H9 (cell line): ENCODE data around the gene RNF141. TPM values are rescaled to one million over a fixed set of nuclear protein-coding genes. Genes with fewer than 3 reads are reported as not detected.
A peak's percentile ranks its signal among the peaks of the same experiment; 100 is the strongest.

Experiments
- DNase-seq: peaks from one replicate; pipeline ENCODE4 v3.0.0-alpha.2; 2017
- H2AFZ ChIP-seq: one replicate; pipeline ENCODE4 v1.6.1; 2013; ENCODE audit warnings: mild to moderate bottlenecking, low read length, control low read depth, moderate library complexity
- H2AK5ac ChIP-seq: 2 replicates; pipeline ENCODE4 v1.6.1; 2013; ENCODE audit warnings: low read length, control low read depth, mixed read lengths; ENCODE audit not compliant: insufficient read length
- H2BK120ac ChIP-seq: one replicate; pipeline ENCODE4 v1.6.1; 2013; ENCODE audit warnings: low read depth, mild to moderate bottlenecking, low read length, control low read depth, inconsistent platforms; ENCODE audit not compliant: poor library complexity, severe bottlenecking
- H2BK12ac ChIP-seq: 2 replicates; pipeline ENCODE4 v1.6.1; 2013; ENCODE audit warnings: low read length, control low read depth, mixed read lengths, low read depth; ENCODE audit not compliant: insufficient read length
- H2BK15ac ChIP-seq: 2 replicates; pipeline ENCODE4 v1.6.1; 2013; ENCODE audit warnings: low read depth, low read length, control low read depth
- H2BK20ac ChIP-seq: one replicate; pipeline ENCODE4 v1.6.1; 2013; ENCODE audit warnings: low read depth, mild to moderate bottlenecking, low read length, control low read depth, inconsistent platforms; ENCODE audit not compliant: poor library complexity, severe bottlenecking
- H2BK5ac ChIP-seq: 2 replicates; pipeline ENCODE4 v1.6.1; 2013; ENCODE audit warnings: low read length, control low read depth, mixed read lengths; ENCODE audit not compliant: insufficient read length
- H3K14ac ChIP-seq: 2 replicates; pipeline ENCODE4 v1.6.1; 2013; ENCODE audit warnings: low read length, control low read depth; ENCODE audit not compliant: insufficient read depth
- H3K18ac ChIP-seq: 2 replicates; pipeline ENCODE4 v1.6.1; 2013; ENCODE audit warnings: low read depth, mild to moderate bottlenecking, mixed read lengths, low read length, control low read depth; ENCODE audit not compliant: insufficient read length
- H3K23ac ChIP-seq: 2 replicates; pipeline ENCODE4 v1.6.1; 2013; ENCODE audit warnings: low read length, control low read depth, mixed read lengths, low read depth; ENCODE audit not compliant: insufficient read length
- H3K23me2 ChIP-seq: 2 replicates; pipeline ENCODE4 v1.6.1; 2013; ENCODE audit warnings: low read depth, mild to moderate bottlenecking, mixed read lengths, low read length, control low read depth; ENCODE audit not compliant: insufficient read length, poor library complexity, severe bottlenecking
- H3K27ac ChIP-seq: 2 replicates; pipeline ENCODE4 v1.5.1; 2013; ENCODE audit warnings: low read length, control low read depth, mixed read lengths, low read depth; ENCODE audit not compliant: insufficient read length
- H3K27me3 ChIP-seq: 2 replicates; pipeline ENCODE4 v1.6.1; 2013; ENCODE audit warnings: low read length, control low read depth, inconsistent platforms; ENCODE audit not compliant: insufficient read depth
- H3K4ac ChIP-seq: 2 replicates; pipeline ENCODE4 v1.6.1; 2013; ENCODE audit warnings: low read depth, mild to moderate bottlenecking, control low read depth, inconsistent platforms, low read length, moderate library complexity
- H3K4me1 ChIP-seq: 2 replicates; pipeline ENCODE4 v1.6.1; 2013; ENCODE audit warnings: low read length, control low read depth, inconsistent platforms; ENCODE audit not compliant: insufficient read depth
- H3K4me2 ChIP-seq: 2 replicates; pipeline ENCODE4 v1.6.1; 2013; ENCODE audit warnings: low read length, control low read depth, mixed read lengths; ENCODE audit not compliant: insufficient read length, insufficient read depth
- H3K56ac ChIP-seq: 2 replicates; pipeline ENCODE4 v1.6.1; 2013; ENCODE audit warnings: low read depth, mild to moderate bottlenecking, mixed read lengths, low read length, control low read depth; ENCODE audit not compliant: insufficient read length
- H3K79me1 ChIP-seq: 2 replicates; pipeline ENCODE4 v1.6.1; 2013; ENCODE audit warnings: low read depth, mild to moderate bottlenecking, moderate library complexity, low read length, control low read depth, inconsistent platforms; ENCODE audit not compliant: insufficient read depth, poor library complexity, severe bottlenecking
- H3K79me2 ChIP-seq: 2 replicates; pipeline ENCODE4 v1.6.1; 2013; ENCODE audit warnings: low read length, control low read depth, inconsistent platforms; ENCODE audit not compliant: insufficient read depth
- H3K9ac ChIP-seq: 2 replicates; pipeline ENCODE4 v1.6.1; 2013; ENCODE audit warnings: low read length, control low read depth, mixed read lengths; ENCODE audit not compliant: insufficient read length; ENCODE audit errors: extremely low read depth
- H3K9me3 ChIP-seq: one replicate; pipeline ENCODE4 v1.6.1; 2013; ENCODE audit warnings: low read depth, low read length, inconsistent platforms; ENCODE audit not compliant: control insufficient read depth
- H3T11ph ChIP-seq: one replicate; pipeline ENCODE4 v1.6.1; 2013; ENCODE audit warnings: mild to moderate bottlenecking, low read length, control low read depth, inconsistent platforms
- H4K20me1 ChIP-seq: one replicate; pipeline ENCODE4 v1.6.1; 2013; ENCODE audit not compliant: control insufficient read depth, insufficient read length, insufficient read depth
- H4K5ac ChIP-seq: 2 replicates; pipeline ENCODE4 v1.6.1; 2013; ENCODE audit warnings: low read depth, mild to moderate bottlenecking, mixed read lengths, low read length, control low read depth; ENCODE audit not compliant: insufficient read length
- H4K8ac ChIP-seq: replicated peaks from 2 replicates; pipeline ENCODE4 v1.6.1; 2013; ENCODE audit warnings: low read length, control low read depth, mixed read lengths, low read depth; ENCODE audit not compliant: insufficient read length
- H4K91ac ChIP-seq: 2 replicates; pipeline ENCODE4 v1.6.1; 2013; ENCODE audit warnings: low read depth, mild to moderate bottlenecking, moderate library complexity, mixed read lengths, low read length, control low read depth; ENCODE audit not compliant: insufficient read length
- H3K27ac Mint-ChIP-seq, 3 experiments: 2 replicates in 2 of 3; 3 replicates in 1 of 3; pipeline ENCODE4 v1.8.0; 2020 to 2021; ENCODE audit warnings: mixed read lengths in 3 of 3, mild to moderate bottlenecking in 1 of 3, moderate library complexity in 1 of 3
- H3K27me3 Mint-ChIP-seq: 2 replicates; pipeline ENCODE4 v1.8.0; 2021; ENCODE audit warnings: low read depth, mild to moderate bottlenecking, moderate library complexity, mixed read lengths
- H3K36me3 Mint-ChIP-seq, 3 experiments: 2 replicates in 2 of 3; 3 replicates in 1 of 3; pipeline ENCODE4 v1.8.0; 2020 to 2021; ENCODE audit warnings: low read depth in 3 of 3, mixed read lengths in 3 of 3; ENCODE audit not compliant: insufficient read depth in 1 of 3
- H3K4me1 Mint-ChIP-seq, 2 experiments: 2 replicates each; pipeline ENCODE4 v1.8.0; 2020; ENCODE audit warnings: mixed read lengths in 2 of 2
- H3K4me3 Mint-ChIP-seq, 2 experiments: 2 replicates in 1 of 2; 3 replicates in 1 of 2; pipeline ENCODE4 v1.8.0; 2020 to 2021; ENCODE audit warnings: mild to moderate bottlenecking in 2 of 2, mixed read lengths in 2 of 2, moderate library complexity in 1 of 2
- H3K9me3 Mint-ChIP-seq, 2 experiments: 2 replicates in 1 of 2; 3 replicates in 1 of 2; pipeline ENCODE4 v1.8.0; 2020; ENCODE audit warnings: mild to moderate bottlenecking in 2 of 2, mixed read lengths in 2 of 2, moderate library complexity in 1 of 2
- WGBS: extraction: QIAGEN DNeasy Blood & Tissue Kit; methylation state at CpG from one replicate; pipeline ENCODE4 v1.1.7; 2013; ENCODE audit warnings: missing lambda C conversion rate, low lambda C conversion rate, mixed read lengths; ENCODE audit not compliant: insufficient read length; ENCODE audit errors: extremely low coverage; 5-methylcytosine and 5-hydroxymethylcytosine counted together
- total RNA-seq: library from RNA; stranded (reverse); gene quantifications from 2 replicates; pipeline ENCODE4 v1.2.1, GENCODE V29; 2021
- TF ChIP-seq, protein P1 (sequence below): fragments of 200-600 bp; sonication (generic); conservative IDR thresholded peaks from 3 replicates; pipeline ENCODE4 v1.8.0; 2021; ENCODE audit warnings: antibody characterized with exemption, mild to moderate bottlenecking

RNF141 gene
- total RNA-seq, 1 experiment from 2014 or later: 24.7 TPM

DNA sequence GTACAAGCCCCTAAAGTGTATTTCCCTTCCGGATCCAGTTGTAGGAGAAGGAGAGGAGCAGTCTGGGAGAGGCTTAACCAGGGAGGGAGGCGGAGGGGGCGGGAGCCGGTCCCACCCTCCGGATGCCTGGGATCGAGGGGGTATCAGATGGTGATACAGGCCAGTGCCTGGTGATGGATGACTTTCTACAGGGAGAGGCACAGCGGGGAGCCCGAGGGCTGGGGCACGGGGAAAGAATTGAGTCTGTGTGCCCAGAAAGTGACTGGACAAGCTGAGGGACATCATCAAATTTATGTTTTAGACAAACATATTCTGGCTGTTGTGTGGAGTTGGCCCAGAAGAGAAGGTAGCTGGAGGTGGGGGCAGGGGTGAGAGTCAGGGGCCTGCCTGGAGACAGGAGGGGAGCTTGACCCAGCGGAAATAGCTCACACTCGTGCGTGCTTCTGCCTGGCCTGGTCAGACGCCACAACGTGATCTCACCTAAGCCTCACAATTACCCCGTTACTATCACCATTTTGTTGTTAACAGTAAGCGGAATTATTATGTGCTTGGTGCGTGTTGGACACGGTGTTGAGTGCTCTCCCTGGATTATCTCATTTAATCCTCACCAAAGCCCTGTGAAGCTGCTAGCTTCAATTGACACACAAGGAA, 43.5 kb downstream of the RNF141 start:
- no peak overlapping the region for H3K4me2 ChIP-seq
- no peak overlapping the region for H3K27ac ChIP-seq
- H2BK15ac ChIP-seq: no peak overlapping the region
- no peak overlapping the region for H4K8ac ChIP-seq
- no peak overlapping the region for H2AK5ac ChIP-seq
- no peaks in the 10 kb centered on the region for H3K27me3 ChIP-seq
- no peak overlapping the region for H2BK120ac ChIP-seq
- Mint-ChIP-seq H3K4me1 (peaks cover 14 to 29% of the 10 kb centered on the region in 2 experiments), H3K27me3 (no peaks in the 10 kb centered on the region), H3K27ac (0 out of 7 replicates have a peak overlapping the region, but pooled peaks of 1 of the 3 experiments have one; percentile 59), H3K36me3 (peaks cover 11 to 25% (median 23%) of the 10 kb centered on the region in 3 experiments), H3K9me3 (no peaks in the 10 kb centered on the region), H3K4me3 (no peak overlapping the region)
- no peak for DNase-seq
- no peak overlapping the region for H4K5ac ChIP-seq
- no peak overlapping the region for H2AFZ ChIP-seq
- no peak overlapping the region for H3K9ac ChIP-seq
- H2BK12ac ChIP-seq: no peak overlapping the region
- no peak overlapping the region for H3K18ac ChIP-seq
- H3K79me1 ChIP-seq: no peaks in the 10 kb centered on the region
- H3K23me2 ChIP-seq: no peaks in the 10 kb centered on the region
- no peak overlapping the region for H2BK20ac ChIP-seq
- H3K23ac ChIP-seq: no peak overlapping the region
- H3K56ac ChIP-seq: no peak overlapping the region
- no peak overlapping the region for H4K91ac ChIP-seq
- H3K14ac ChIP-seq: no peak overlapping the region
- no peak overlapping the region for H3T11ph ChIP-seq
- no CpG with 5 or more reads among the region's 18 CpGs for WGBS
- H3K4me1 ChIP-seq: 0 out of 2 replicates have a peak, but pooled peaks cover 2% of the 10 kb centered on the region
- H3K4ac ChIP-seq: no peak overlapping the region
- no peaks in the 10 kb centered on the region for H3K79me2 ChIP-seq
- H2BK5ac ChIP-seq: no peak overlapping the region
- TF ChIP-seq, protein P1, sequence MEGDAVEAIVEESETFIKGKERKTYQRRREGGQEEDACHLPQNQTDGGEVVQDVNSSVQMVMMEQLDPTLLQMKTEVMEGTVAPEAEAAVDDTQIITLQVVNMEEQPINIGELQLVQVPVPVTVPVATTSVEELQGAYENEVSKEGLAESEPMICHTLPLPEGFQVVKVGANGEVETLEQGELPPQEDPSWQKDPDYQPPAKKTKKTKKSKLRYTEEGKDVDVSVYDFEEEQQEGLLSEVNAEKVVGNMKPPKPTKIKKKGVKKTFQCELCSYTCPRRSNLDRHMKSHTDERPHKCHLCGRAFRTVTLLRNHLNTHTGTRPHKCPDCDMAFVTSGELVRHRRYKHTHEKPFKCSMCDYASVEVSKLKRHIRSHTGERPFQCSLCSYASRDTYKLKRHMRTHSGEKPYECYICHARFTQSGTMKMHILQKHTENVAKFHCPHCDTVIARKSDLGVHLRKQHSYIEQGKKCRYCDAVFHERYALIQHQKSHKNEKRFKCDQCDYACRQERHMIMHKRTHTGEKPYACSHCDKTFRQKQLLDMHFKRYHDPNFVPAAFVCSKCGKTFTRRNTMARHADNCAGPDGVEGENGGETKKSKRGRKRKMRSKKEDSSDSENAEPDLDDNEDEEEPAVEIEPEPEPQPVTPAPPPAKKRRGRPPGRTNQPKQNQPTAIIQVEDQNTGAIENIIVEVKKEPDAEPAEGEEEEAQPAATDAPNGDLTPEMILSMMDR: no peak
- no peaks in the 10 kb centered on the region for H4K20me1 ChIP-seq
- no peaks in the 10 kb centered on the region for H3K9me3 ChIP-seq
